Activated T-cell treated with anti-CD3 and anti-CD28 coated beads for 4 hours (primary cell): ENCODE data around the gene CYTH4.

Experiments used
- DNase-seq: peaks from one replicate; pipeline ENCODE4 v3.0.0-alpha.2; 2020

The CYTH4 gene

DNA sequence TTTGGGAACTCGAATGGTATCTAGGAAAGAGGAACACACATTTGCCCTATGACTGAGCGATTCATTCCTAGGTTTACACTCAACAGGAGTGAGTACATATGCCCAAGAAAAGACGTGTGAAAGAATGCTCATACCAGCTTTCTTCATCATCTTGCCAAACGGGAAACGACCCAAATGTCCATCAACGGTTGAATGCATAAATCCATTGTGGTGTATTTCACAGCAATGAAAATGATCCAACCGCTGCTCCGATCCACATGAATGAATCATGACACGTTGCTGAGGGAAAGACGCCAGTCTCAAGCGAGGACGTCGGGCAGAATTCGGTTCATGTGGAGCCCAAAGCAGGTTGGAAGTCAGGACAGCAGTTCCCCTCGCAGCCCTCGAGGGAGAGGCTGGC lies 71.5 kb downstream of the CYTH4 start:
- DNase-seq, result no peak

DNA sequence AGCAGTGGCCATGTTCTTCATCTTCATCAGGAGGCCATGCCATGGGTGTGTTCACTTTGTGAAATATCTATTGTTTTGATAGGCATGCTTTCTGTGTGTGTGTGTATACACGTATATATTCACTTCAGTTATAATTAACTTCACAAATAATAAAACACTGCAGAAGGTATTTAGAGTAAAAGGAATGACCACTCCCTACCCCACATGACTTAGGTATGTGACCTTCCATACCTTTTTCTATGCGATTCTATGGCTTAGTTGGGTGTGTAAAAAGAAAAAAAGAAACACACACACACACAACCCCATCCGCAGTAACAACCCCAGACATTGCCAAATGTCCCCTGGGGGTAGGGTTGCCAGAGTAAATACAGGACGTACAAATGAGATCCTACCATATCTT lies 72.0 kb downstream of the CYTH4 start:
- no peak for DNase-seq

DNA sequence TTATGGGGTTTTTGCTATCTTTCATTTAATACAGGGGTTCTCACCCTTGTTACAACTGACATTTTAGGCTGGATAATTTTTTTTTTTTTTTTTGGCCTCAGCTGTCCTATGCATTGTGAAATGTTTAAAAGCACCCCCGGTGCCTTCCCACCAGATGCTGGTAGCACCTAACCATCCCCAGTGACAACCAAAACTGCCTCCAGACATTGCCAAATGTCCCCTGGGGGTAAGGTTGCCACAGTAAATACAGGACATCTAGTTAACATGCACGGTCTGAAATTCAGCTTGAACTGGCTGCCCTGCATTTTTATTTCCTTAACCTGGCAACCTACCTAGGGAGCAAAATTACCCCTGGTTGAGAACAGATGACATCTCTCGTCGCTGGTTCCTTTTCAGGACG lies 72.4 kb downstream of the CYTH4 start:
- no peak for DNase-seq

DNA sequence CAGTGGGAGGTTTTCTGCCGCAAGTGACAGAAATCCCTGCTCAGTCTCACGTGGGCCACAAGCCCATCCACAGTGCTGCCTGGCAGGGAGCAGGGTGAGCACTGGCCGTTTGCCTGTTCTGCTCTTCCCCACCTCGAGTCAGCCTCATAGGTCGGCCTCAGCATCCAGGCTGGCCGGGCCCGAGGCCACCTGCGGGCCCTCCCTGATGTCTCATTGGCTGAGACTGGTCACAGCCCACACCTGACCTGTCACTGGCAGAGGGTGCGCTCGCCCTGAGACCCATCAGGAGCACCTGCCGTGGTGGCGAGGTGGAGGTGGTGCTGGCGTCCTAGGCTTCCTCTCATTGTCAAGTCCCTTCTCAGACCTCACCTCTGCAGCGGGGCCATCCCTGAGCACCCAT lies 72.9 kb downstream of the CYTH4 start:
- DNase-seq, result no peak

DNA sequence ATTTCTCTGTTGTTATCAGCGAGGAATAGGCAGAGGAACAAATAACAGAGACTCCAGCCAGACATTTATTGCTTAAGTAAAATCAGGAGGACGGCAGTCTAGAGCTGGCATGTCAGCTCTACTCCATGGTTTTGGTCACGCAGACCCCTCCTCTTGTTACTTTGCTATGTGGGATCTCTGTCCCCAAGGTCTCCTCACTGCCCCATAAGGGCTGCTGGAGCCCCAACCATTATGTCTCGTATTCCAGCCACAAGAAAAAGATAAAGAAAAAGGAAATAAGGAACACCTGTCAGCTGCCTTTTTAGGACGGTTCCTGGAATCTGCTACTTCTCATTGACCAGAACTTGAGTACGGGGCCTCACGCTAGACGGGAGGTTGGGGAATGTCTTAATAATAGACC lies 74.6 kb downstream of the CYTH4 start:
- no peak for DNase-seq

DNA sequence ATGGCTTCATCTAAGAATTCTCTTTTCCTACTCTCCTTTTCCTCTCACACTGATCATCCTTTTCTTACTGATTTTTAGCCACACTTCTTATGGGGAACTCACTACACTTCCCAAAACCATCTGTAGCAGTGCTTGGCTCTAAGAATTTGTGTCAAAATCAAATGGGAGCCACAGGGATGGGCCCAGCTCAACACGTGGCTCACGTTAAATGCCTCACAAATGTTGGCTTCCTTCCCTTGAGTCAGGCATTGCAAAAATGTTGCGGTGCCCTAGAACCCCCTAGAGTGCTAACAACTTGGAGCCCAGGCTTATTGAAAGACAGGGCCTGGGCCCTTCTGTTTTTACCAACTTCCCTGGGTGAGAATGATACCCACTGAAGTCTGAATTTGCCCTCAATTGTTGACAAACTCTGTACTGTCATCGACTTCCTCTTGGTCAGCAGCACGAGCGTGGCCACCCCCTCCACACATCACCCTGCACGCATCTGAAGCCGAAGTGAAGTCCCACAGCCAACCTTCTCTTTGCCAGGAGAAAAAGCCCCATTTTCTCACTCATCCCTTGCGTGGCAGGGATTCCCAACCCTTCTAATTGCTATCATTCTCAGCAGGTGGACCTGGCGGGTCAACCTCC lies 75.3 kb downstream of the CYTH4 start:
- DNase-seq, result no peak

DNA sequence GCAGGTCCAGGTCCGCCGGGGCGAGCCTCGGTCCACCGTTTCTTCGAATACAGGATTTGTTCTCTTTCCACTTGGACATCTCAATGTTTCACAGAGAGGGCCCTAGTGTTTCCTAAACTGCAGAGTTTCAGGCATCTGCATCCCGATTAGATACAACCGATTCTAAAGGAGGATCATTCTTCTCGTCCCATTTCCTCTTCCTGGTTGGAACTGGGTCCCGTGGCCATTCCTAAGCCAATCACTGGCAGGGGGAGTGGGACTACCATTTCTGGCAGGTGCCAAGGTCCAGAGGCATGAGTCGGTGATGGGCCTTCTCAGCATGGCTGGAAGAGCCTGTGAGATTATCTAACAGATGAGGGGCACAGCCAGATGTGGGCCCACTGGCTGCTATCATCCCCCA lies 76.1 kb downstream of the CYTH4 start:
- DNase-seq, result no peak

DNA sequence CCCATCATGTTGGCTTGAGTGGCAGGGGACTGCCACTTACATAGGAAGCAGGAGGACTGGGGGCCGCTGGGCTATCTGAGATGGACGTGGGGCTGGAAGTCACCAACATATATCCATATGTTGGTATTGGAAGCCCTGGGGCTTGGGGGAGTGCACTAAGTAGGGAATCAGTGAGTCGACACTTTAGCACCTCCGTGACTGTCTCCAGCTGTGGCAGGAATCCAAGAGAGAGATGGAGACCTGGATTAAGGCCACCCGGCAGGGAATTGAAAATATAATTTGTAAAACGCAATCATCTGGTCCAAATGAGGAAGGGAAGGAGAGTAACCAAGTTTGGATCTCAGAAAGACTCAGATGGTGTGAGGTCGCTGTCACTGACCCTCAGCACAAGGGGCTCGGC lies 76.6 kb downstream of the CYTH4 start:
- no peak for DNase-seq

DNA sequence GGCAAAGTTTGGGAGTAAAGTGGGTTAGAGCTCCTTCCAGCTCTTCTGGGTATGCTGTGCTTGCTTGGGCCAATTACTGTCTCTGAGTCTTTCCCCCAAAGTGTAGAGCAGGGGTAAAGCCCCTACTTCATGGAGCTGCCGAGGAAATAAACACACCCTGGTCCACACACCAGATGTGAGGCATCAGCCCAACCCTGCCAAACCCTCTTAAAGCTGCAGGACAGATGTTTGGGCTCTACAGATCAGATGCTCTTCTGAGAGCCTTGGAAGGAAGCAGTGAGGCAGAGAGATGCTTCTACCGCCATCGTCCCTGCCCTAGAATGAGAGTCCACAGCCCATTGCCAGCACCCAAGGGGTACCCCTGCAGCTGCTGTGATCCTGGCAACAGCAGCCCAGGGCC lies 80.3 kb downstream of the CYTH4 start:
- no peak for DNase-seq

DNA sequence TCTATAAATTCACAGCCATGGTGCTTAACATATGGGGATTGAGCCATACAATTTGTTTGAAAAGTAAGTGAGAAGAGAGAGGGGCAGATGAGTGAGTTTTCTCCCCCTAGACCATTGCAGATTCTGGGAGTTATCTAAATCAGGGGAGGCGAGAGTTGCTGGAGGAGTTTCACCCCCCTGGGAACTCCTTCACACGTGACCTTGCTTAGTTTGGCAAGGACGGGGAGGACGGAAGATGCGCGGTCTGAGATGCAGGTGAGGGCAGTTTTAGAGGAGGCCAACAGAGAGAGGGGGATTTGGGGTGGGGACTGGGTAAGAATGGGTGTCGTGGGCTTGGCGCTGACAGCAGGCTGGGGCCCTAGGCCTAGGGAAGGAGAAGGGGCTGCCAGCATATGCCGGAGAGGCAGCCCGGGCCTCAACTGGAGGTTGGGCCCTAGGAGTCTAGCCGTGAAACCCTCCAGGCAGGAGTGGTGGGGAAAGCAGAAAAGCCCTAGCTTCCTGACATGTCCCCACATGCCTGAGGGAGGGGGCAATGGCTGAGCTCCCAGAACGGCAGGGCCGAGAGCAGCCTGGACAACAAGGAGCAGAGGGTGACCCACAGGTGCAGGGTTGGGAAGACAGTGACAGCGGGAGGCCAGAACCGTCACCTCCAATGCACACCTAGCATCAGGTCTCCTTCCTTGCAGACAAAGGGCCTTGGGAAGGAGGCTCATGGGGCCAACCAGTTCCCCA lies 81.1 kb downstream of the CYTH4 start:
- no peak for DNase-seq
